ENCODE measurements around the gene BTG2. TPM values are rescaled to one million over a fixed set of nuclear protein-coding genes. Genes with fewer than 3 reads are reported as not detected.

The BTG2 gene
- total RNA-seq, 1 experiment from 2014 or later, result 24.2 TPM

GRCh38 chr1:203283597-203283996 lies 21.7 kb upstream of the BTG2 start:
- no peak overlapping the region for H2AFZ ChIP-seq (ENCODE audit: low read depth, low read length, poor library complexity, severe bottlenecking)

GRCh38 chr1:203284411-203285123 lies 20.8 kb upstream of the BTG2 start:
- ATAC-seq (no peak), DNase-seq (ENCODE audit: low read depth, low spot score) (no peak)
- H3K9me3 ChIP-seq (ENCODE audit: control insufficient read depth in 1 of 2, insufficient read depth in 1 of 2, low read depth in 1 of 2, low read length in 2 of 2), result no peaks in the 10 kb centered on the region
- RAD21 ChIA-PET (ENCODE audit: low non-redundant PET in 1 of 2, low total read pairs in 2 of 2, uncharacterized antibody in 2 of 2, unreplicated experiment in 2 of 2), result no interaction called here
- CTCF ChIA-PET, result interaction anchor here (1.0 to 4.3 kb wide), 2 partner anchors 12 to 17 kb away, joined by 3 to 20 read pairs; no protein-coding TSS in a partner anchor
- no peak overlapping the region for H3K9ac ChIP-seq (ENCODE audit: low read length)
- no peaks in the 10 kb centered on the region for H3K79me2 ChIP-seq (ENCODE audit: insufficient read depth, low read length)
- H3K4me1 ChIP-seq (ENCODE audit: control insufficient read depth in 1 of 2, insufficient read depth in 2 of 2, low read length in 2 of 2), result peaks cover 11 to 23% of the 10 kb centered on the region in 2 experiments
- H3K4me2 ChIP-seq (ENCODE audit: low read length), result no peak overlapping the region
- no peak overlapping the region for H2AFZ ChIP-seq (ENCODE audit: low read depth, low read length, poor library complexity, severe bottlenecking)
- no peak overlapping the region for H3K4me3 ChIP-seq (replicated peaks in 1 of 2; ENCODE audit: low read depth in 1 of 2, low read length in 2 of 2)
- no peaks in the 10 kb centered on the region for H3K36me3 ChIP-seq (ENCODE audit: control insufficient read depth in 1 of 2, insufficient read depth in 2 of 2, low read length in 2 of 2)
- intact Hi-C loops (cut with micrococcal nuclease), result no loop called here
- H4K20me1 ChIP-seq (ENCODE audit: insufficient read depth), result no peaks in the 10 kb centered on the region
- no peak overlapping the region for H3K27ac ChIP-seq (ENCODE audit: low read depth, low read length)
- no peaks in the 10 kb centered on the region for H3K9me2 ChIP-seq (ENCODE audit: insufficient read depth)
- BruUV-seq (replicated peaks), result no TSS peak
- H3K27me3 ChIP-seq (ENCODE audit: insufficient read depth, low read length), result no peaks in the 10 kb centered on the region
- POLR2A ChIA-PET, result no interaction called here
- TF ChIP-seq SIN3A (IDR thresholded peaks at IDR 0.05; ENCODE audit: low read depth), result no peak
- no peak for TF ChIP-seq RAD21 (IDR thresholded peaks at IDR 0.05; ENCODE audit: low read depth)
- TF ChIP-seq CBX3 (IDR thresholded peaks at IDR 0.05; ENCODE audit: low read depth), result no peak
- no peak for TF ChIP-seq EGR1 (IDR thresholded peaks at IDR 0.05; ENCODE audit: low read depth)
- no peak for TF ChIP-seq ZNF274 (IDR thresholded peaks at IDR 0.05; ENCODE audit: low read depth, low read length)
- TF ChIP-seq JUND (IDR thresholded peaks at IDR 0.05), result no peak
- no peak for TF ChIP-seq SRF (IDR thresholded peaks at IDR 0.05; ENCODE audit: low read depth)
- TF ChIP-seq FOSL1 (IDR thresholded peaks at IDR 0.05; ENCODE audit: low read depth), result no peak
- TF ChIP-seq ZBTB33 (IDR thresholded peaks at IDR 0.05; ENCODE audit: extremely low read depth, insufficient replicate concordance, low read length), result no peak
- TF ChIP-seq ZFX (IDR thresholded peaks at IDR 0.05), result no peak
- no peak for TF ChIP-seq CTCF (IDR thresholded peaks at IDR 0.05 in 2 of 3, conservative IDR thresholded peaks at IDR 0.05 in 1 of 3; ENCODE audit: borderline replicate concordance in 1 of 3, insufficient read depth in 1 of 3, low read depth in 2 of 3, low read length in 2 of 3)
- no peak for TF ChIP-seq ATF3 (IDR thresholded peaks at IDR 0.05)
- TF ChIP-seq MAX (IDR thresholded peaks at IDR 0.05), result no peak
- no peak for TF ChIP-seq EZH2 (IDR thresholded peaks at IDR 0.05)

More at GRCh38 chr1:203283597-203283996, 21.7 kb upstream of the BTG2 start:
- Histone ChIP-seq H3K36me3 (ENCODE audit: control insufficient read depth in 1 of 2, insufficient read depth in 2 of 2, low read length in 2 of 2) (no peaks in the 10 kb centered on the region), H3K4me1 (ENCODE audit: control insufficient read depth in 1 of 2, insufficient read depth in 2 of 2, low read length in 2 of 2) (peaks cover 11 to 23% of the 10 kb centered on the region in 2 experiments), H3K4me3 (replicated peaks in 1 of 2; ENCODE audit: low read depth in 1 of 2, low read length in 2 of 2) (no peak overlapping the region), H3K9ac (ENCODE audit: low read length) (no peak overlapping the region), H3K9me2 (ENCODE audit: insufficient read depth) (no peaks in the 10 kb centered on the region), H3K79me2 (ENCODE audit: insufficient read depth, low read length) (no peaks in the 10 kb centered on the region), H3K27ac (ENCODE audit: low read depth, low read length) (no peak overlapping the region), H3K9me3 (ENCODE audit: control insufficient read depth in 1 of 2, insufficient read depth in 1 of 2, low read depth in 1 of 2, low read length in 2 of 2) (no peaks in the 10 kb centered on the region), H3K27me3 (ENCODE audit: insufficient read depth, low read length) (no peaks in the 10 kb centered on the region), H4K20me1 (ENCODE audit: insufficient read depth) (no peaks in the 10 kb centered on the region), H3K4me2 (ENCODE audit: low read length) (no peak overlapping the region)
- ATAC-seq (no peak), DNase-seq (ENCODE audit: low read depth, low spot score) (no peak)
- POLR2A ChIA-PET, result no interaction called here
- BruUV-seq (replicated peaks), result no TSS peak
- no peak for TF ChIP-seq YY1 (IDR thresholded peaks at IDR 0.05; ENCODE audit: extremely low read depth, insufficient replicate concordance, low read depth, low read length)
- CTCF ChIA-PET, result interaction anchor here (0.9 to 4.3 kb wide), 2 partner anchors 11 to 16 kb away, joined by 3 to 20 read pairs; no protein-coding TSS in a partner anchor
- RAD21 ChIA-PET (ENCODE audit: low non-redundant PET in 1 of 2, low total read pairs in 2 of 2, uncharacterized antibody in 2 of 2, unreplicated experiment in 2 of 2), result no interaction called here
- intact Hi-C loops (cut with micrococcal nuclease), result no loop called here
